Ovary (tissue), 3 donors: Measurements from ENCODE around the gene DSCAML1.

ENCODE experiments used
- EP300 ChIP-seq: sonication (generic); formaldehyde crosslinking; IDR thresholded peaks from one replicate; pipeline ENCODE4 v1.6.1; 2017; ENCODE audit warnings: antibody characterized with exemption
- POLR2A ChIP-seq: fragments of 450-650 bp; IDR thresholded peaks from one replicate; pipeline ENCODE4 v1.6.1; 2017; ENCODE audit warnings: antibody characterized with exemption, mild to moderate bottlenecking, moderate library complexity
- TF ChIP-seq, protein P1 (sequence below), 3 donors: fragments of 450-650 bp in 2 of 3; fragments of 200-600 bp in 1 of 3; IDR thresholded peaks; one replicate each; pipeline versions ENCODE4 v1.5.1 to v1.8.0; 2016 to 2022; ENCODE audit warnings: antibody characterized with exemption in 3 of 3, mild to moderate bottlenecking in 1 of 3
- donor health status: DM: no; HTN: no; CAD: no.

DNA sequence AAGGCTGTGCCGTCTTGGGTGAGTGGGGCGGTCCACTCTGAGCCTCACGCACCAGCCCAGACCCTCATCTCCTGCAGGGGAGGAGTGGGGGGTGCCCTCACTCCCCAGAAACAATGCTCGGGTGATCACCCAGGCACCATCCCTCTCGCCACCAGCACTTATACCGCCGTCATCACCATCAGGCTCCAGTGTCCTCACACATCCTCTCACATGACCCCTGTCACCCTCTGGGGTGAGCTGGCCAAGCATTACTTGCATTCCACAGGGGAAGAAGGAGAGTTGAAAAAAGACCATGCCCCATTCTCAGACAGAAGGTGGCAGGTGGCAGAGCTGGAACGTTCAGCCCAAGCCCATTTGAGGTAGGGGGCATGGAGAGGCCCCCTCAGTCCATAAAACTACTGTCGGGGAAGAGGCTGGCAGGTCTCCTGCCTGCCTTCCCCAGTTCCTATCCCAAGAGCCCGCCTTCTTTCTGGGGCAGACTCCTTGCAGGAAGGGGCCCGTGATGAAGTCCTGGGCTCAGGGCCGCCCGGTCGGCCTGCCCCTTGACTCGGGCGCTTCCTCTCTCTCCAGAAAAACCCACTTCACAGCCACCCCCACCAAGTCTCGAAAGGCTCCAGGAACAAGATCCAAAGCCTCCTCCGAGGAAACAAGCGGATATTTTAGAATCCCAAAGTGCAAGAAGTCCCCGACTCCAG is 153.3 kb downstream of the DSCAML1 start:
- TF ChIP-seq EP300: no peak
- TF ChIP-seq, protein P1, sequence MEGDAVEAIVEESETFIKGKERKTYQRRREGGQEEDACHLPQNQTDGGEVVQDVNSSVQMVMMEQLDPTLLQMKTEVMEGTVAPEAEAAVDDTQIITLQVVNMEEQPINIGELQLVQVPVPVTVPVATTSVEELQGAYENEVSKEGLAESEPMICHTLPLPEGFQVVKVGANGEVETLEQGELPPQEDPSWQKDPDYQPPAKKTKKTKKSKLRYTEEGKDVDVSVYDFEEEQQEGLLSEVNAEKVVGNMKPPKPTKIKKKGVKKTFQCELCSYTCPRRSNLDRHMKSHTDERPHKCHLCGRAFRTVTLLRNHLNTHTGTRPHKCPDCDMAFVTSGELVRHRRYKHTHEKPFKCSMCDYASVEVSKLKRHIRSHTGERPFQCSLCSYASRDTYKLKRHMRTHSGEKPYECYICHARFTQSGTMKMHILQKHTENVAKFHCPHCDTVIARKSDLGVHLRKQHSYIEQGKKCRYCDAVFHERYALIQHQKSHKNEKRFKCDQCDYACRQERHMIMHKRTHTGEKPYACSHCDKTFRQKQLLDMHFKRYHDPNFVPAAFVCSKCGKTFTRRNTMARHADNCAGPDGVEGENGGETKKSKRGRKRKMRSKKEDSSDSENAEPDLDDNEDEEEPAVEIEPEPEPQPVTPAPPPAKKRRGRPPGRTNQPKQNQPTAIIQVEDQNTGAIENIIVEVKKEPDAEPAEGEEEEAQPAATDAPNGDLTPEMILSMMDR (IDR thresholded peaks at IDR 0.05): no peak
- no peak for TF ChIP-seq POLR2A
